GM18870 (cell line): ENCODE data around the gene BMP10.

Experiments
- ATAC-seq: cut with Tn5 transposase; IDR thresholded peaks from one replicate; pipeline ENCODE4 v1.9.1; 2021; ENCODE audit warnings: moderate library complexity; ENCODE audit not compliant: unreplicated experiment

BMP10 gene

DNA sequence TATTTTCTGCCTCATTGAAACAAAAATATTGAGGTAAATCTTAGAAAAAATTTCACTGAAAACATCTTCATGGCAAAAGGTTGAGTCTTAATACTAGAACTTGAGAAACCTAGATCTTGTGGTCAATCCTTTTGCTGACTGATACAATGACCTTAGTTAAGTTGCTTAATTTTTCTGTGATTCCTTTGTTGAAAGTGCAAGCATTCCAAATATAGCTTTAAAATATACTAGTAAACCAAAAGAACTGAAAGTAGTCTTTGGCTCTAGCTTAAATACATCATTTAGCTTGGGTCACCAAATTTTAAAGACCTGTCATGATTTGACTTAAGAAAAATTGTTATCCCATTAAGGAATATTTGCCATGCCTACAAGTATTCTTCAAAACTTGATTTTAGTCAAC, 16.7 kb downstream of the BMP10 start:
- no peak for ATAC-seq

DNA sequence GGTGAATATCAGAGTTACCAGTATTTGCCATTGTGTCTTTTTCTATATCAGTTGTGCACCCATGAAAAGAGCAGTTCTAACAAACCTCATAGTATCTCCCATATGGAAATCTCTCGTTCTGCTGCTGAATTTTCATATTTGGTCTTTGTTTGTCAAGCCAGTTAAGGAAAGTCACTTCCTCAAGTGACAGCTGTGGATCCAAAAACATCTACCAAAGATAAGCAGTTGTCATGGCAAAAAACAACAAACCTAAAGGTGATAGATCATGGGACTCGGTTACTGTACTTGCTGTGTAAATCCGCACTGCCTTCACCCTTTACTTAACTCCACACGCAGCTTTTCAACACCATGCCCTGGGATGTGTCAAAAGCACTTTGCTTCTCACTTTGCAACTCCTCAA, 17.3 kb downstream of the BMP10 start:
- ATAC-seq: no peak

DNA sequence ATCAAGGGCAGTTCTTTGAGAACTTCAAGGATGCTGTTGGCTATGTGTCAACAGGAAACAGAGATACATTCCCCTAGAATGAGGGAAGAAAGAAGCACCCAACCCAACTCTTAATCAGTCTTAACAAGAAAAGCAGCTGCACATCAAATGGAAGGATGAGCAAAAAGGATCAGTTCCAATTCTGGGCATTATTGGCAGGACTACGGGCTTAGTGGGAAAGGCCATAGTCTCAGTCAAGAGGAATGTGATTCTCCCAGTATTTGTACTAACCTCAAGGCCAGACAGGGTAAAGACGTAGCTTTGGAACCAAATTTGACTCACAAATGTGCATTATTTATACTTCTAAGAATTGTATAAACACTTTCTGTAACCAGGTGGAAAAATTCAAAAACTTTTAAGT, 18.2 kb downstream of the BMP10 start:
- ATAC-seq: no peak

DNA sequence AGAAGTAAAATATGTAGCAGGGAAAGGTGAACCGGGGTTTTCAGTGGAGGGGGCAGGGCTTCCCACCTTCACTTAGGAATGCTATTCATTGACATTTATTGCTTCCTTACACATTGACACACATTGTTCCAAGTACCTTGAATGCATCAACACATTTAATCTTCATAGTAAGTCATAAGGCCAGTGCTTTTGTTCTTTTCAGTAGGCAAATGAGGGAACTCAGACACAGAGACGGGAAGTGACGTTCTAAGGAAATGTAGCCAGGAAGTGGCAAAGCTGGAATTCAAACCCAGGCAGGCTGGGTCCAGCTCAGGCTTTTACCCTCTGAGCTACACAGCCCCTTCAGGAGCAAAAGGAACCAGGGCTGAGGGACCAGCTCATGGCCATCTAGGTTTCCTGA, 20.7 kb downstream of the BMP10 start:
- no peak for ATAC-seq

DNA sequence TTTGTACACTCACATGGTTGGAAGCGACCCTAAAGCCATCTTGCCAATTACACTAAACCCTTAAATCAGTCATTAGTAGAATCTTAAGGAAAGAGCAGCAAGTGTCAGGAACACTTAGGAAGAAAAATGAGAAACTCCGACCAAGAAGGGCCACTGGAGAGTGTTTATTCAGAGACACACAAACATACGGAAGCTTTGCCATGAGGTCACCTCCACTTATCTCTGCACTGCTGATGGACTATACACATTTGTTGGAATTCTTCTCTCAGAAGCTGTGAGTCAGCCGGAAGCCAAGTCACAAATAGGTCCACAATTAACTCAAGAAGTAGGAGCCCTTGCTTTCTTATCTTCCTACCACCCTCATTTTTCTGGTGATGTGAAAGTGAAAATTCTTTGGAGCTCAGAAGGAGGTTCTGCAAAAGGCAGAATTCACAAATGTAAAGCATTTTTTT, 21.6 kb downstream of the BMP10 start:
- ATAC-seq: no peak

DNA sequence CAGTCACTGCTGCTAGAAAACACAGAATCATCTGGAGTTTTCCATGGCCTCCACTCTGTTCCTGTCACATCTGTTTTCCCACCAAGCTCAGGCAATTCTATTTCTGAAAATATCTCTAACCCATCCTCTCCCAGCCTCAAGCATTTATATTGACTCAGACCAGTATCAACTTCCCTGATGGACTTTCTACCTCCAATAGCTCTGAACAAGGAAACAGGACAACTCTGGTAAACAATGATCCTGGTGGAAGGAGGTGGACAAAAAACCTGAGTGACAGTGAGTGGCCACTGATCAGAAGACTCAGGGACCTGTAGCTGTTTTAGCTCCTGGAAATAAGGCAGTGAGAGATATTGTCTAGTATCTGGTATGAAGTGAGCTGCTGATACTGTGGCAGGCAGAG, 23.4 kb downstream of the BMP10 start:
- no peak for ATAC-seq

DNA sequence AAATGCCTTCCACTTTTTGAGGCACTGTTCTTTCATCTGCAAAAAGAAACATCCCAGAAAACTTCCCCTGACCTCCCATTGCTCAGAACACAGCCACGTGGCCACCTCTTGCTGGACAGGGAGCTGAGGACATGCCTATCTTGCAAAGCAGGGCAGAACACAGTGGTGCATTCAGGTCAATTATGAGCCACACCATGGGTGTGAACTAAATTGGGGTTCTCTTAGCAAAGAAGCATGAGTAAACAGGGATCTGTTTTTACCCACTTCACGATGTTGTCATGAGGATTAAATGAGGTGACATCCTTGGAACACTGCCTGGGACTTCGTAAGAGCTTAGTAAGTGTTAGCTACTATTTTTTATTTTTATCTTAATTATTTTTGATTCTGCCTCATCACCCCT, 25.1 kb downstream of the BMP10 start:
- no peak for ATAC-seq

DNA sequence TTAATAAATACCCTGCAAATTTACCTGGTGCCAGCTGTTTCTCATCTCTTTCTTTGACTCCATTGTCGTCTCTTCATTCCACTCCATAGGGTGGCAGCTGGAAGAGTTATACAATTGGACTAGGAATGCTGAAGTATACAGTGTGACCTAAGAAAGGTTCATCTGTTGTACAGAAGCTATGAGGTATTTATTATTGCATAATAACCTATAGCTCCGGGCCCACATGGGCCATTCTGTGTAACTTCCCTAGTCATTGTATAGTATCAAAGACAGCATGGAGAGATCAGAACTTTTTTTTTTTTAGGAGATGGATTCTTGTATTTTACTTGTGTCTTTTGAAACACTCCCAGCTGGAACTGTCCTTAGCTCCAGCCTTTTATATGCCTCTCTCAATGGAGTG, 26.2 kb downstream of the BMP10 start:
- ATAC-seq: no peak

DNA sequence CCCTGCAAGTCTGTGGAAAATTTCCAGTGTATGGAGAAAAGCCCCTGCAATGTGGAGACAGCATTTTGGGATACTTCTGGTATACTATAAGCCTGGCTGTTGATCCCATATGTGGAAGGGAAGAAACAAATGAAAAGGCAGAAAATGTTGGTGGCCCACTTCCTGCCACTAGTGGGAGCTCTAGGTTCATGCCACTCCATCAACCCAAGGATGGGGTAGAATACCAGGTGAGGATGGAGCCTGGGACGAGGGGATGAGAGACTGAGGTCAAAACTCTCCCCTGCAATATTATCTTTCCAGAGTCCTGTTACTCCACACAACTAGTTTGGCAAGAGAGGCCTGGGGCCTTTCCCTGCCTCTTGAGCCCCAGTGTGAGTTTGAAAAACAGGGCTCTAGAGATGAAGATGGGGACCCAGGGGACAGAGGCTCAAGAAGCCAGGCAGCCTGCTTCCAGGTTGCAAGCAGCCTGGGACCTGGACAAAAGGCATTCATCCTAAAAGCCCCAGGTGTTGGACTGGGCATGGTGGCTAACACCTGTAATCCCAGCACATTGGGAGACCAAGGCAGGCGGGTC, 31.9 kb downstream of the BMP10 start:
- no peak for ATAC-seq

DNA sequence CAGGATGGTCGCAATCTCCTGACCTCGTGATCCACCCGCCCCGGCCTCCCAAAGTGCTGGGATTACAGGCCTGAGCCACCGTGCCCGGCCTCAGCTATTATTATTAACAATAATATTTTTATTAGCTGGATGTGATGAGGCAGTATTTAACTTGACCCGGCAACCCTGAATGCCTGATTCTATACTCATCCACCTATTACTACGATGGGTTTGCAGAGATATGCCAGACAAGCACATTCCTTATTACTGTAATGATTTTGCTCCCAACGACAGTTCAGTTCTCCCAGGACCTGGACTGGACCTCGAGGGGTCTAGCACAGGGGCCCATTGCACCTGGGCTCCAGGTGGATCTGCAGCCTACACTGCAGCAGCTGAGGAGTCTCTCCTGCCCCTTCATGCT, 32.6 kb downstream of the BMP10 start:
- no peak for ATAC-seq

DNA sequence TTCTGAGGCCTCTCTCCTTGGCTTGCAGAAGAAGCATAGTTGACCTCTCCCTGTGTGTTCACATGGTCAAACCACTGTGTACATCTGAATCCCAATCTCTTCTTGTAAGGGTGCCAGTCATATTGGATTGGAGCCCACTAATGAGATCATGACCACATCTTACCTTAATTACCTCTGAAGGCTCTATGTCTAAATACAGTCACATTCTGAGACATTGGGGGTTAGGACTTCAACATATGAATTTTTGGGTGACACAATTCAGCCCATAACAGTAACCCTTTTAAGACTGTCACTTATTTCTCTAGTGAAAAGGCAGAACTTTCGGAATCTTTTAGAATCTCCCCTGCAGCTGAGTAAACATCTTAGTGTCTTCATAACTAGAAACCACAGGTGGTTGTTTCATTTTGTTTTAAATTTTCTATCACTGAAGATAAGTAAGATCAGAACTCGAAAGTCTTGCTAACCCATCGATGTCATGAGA, 33.3 kb downstream of the BMP10 start:
- ATAC-seq: peak; percentile 64

DNA sequence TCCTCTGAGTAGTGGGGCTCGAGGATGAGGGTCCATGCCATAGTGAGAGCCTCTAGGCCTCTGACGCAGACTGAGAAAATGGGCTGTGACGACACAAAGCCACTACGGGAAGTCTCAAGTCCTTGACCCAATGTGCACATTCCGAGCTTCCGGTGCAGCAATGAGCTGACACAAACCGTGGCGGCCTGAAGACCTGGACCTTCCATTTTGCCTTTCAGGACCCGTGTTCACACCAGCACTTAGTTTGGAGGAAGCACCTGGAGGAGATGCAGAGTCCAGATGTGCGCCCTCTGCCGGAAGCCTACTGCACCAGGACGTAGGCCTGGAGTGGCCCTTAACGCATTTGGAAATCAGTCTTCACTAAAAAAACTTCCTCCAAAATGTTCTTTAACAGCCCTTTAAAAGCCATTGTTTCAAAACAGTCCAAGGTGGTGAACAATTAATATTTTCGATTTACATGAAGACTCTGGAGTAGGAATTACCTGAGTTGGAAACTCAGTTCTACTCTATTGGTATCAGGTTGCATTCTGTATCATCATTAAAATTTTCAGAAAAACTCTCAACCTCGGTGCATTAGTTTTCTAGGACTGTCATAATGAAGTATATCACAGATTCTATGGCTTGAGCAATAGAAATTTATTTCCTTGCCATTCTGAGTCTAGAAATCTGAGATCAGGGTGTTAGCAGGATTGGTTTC, 33.9 kb downstream of the BMP10 start:
- ATAC-seq: no peak

DNA sequence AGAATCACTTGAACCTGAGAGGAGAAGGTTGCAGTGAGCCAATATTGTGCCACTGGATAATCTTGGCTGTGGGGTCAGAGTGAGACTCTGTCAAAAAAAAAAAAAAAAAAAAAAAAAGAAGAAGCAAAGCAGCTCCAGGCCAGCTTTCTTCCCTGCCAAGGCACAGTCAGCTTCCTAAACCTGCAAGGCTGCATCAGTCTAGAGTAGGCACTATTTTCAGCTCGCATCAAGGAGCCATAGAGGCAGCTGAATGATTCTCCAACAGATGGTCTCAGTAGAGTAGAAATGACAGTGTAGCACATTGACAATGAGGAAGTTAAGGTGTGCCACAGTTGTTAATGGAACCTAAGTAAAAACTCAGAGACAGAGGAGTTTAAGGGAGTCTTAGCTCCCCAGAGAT, 35.6 kb downstream of the BMP10 start:
- no peak for ATAC-seq

DNA sequence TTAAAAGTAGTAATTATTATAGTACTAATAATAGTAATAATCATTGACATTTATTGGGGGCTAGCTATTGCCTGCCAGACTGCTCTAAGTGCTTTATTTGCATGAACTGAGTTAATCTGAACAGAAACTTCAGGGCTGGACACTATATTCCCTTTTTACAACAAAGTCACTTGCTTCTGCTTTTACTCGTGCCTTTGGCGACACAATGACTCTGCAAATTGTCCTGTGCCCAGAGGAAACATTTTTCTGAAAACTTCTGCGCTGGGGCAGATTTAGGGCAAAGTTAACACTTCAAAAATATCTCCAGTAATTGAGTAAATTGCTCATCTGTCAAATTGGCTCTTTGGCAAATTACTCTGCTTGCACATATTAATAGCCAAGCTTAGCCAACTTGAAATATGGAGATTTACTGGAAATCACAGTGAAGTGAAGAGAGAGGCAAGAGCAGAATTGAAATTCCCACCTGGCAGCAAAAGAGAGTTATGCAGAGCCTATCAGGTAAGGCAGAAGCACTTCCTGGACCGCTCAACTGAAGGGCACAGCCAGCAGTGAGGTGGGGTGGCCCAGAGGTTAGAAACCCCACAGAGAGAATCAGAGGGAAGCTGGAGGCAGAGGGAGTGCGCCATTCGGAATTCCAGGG, 36.3 kb downstream of the BMP10 start:
- no peak for ATAC-seq

DNA sequence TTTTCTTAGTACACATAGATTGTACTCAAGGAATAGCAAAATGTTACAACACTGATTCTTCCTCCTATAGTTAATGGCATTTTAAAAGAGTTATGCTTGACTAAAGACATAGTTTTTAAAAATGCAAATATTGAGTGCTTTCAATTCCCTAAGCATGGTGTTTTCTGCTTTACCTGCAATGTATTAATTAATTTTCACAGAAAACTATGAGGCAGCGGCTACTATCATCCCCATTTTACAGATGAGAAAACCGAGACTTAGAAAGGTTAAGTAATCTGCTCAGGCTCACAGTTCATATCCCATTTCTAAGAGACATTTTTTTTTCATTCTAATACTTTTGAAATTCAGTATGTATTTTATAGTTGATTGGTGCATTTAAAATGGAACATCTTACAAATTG, 38.0 kb downstream of the BMP10 start:
- ATAC-seq: no peak

DNA sequence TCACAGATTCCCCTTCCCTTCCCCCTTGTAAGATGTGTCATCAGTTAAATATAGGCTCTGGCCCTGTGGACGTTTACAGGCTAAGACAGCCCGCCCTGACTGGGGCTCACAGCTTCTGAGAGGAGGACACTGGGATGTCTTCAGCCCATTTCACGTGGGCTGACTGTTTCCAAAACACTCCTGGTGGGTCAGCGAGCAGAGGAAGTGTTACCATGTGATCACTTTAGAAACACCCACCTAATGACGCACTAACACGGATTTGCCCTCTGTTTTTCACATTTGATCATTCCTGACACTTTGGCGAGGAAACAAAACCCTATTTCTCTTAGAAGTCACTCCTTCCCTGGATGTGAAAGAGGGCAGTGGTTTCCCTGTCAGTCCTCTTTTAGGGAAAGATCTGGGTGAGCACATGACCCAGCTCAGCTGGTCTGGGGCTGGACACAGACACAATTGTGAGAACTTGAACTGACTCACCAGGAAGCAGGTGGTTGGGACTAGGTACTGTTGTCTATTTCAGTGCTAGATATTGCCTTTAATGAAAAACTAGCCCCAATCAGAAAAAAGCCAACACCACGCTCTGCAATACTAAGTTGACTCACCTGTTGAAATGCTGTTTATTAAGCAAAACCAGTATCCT, 38.8 kb downstream of the BMP10 start:
- ATAC-seq: peak; percentile 75

DNA sequence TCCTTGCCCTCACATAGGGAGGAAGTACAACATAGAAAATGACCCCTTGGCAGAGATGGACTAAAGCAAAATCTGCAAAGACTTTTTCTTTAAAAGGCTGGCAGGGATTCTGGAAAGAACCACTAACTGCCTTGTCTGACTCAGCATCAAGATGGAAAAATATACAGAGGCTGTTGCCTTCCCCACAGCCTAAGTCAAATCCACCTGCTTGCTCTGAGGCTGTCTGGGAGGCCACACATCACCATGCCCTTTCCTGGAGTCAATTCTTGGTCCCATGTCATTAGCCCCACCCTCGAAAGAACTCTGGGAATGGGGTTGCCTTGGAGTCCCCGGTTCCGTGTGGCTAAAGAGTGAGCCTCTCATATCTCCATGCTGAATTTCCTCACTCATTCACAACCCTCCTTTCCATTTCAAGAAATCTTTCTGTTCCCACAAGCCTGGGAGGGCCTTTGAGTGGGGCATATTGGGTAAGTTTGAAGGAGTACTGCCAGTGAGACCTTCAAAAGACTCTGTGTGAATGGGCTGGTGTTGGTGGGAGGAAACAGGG, 39.4 kb downstream of the BMP10 start:
- ATAC-seq: no peak

DNA sequence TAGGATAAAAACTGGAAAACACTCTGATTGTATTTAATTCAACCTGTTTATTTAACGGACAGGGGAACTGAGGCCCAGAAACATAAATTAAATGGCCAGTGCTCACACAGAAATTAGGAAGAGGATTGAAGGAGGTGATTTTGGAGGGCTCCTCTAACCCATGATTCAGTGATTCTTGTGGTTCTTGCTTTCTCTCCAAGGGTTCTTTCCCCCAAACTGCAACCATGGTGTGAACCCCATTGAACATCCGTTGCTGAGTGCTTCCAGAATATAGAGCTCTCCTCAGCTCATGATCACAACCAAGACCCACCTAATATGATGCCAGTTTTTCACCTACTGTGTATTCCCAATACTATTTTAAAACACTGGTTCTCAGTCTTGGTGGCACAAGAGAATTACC, 41.4 kb downstream of the BMP10 start:
- ATAC-seq: no peak

DNA sequence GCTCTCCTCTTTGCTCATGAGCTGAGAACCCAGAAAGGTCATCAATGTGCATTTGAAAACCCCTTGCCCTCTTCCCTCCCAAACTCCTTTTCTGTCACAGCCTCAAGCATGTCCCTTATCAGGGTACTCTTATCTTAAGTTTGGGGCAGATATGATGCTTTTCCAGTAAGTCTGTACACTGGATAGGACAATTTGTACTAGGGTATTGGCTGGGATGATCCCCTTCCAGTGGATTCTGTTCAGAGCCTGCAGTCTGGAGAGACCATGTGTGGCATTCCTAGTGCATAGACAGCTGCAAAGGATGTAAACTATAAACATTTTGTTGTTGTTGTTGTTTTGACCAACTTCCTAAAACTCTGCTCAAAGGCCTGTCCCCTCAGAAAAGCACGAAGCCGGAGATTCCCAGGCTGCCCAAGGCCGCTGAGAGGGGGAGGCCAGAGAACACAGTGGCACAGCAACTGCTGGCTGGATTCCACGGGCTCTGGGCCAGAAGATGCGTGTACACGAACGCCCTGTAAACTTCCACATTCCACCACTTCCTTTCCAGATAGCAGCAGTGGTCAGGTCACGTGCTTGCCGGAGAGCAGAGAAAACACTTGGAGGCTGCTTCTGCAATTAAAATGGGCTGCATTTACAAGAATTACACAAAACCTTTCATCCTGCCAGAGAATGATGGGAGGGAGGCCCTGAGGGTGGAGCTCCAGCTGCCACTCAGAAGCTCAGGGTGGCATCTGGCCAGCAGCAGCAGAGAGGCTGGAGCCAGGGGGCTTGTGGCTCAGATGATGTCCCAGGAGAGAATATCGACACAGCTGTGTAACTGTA, 42.1 kb downstream of the BMP10 start:
- no peak for ATAC-seq

DNA sequence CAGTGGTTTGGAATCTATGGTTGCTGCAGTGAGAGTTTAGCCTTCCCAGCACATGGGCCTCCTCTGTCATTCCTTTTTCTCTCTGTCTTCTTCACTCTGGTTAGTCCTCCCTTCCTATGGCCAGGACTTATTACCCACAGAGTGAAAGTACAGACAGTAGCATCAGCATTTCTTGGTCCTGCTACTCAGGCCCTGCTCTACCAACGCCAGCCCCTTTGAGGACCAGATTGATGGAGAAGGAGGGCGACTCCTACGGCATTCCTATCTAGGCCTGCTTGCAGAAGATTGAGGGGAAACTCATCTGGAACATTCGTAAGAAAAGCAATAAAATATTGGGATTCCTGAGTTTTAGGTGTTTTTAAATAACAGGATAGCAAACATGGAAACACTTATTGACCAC, 43.5 kb downstream of the BMP10 start:
- no peak for ATAC-seq

DNA sequence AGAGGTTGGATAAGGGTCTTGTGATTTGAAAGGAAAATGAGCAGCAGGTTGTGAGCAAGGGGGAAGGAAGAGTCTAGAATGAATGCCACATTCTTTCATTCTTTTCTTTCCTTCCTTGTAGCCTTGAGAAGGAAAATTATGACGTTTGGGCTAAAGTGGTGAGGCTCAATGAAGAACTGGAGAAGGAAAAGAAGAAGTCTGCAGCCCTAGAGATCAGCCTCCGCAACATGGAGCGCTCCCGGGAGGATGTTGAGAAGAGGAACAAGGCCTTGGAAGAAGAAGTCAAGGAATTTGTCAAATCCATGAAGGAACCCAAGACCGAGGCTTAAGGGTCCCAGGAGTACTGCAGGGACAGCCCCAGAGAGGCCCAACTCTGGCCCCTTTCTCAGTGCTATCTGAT, 45.3 kb downstream of the BMP10 start:
- no peak for ATAC-seq
